HFF-Myc (cell line): Measurements from ENCODE around the gene MAGI1.
"Not testable (repeated sequence)": the region's sequence is repeated elsewhere in the genome, so short reads cannot be mapped to it uniquely, and the experiment has no call there.

Experiments
- DNase-seq: peaks from one replicate; pipeline ENCODE4 v3.0.0-alpha.2; 2011; ENCODE audit warnings: low read depth; ENCODE audit errors: extremely low read depth
- H3K4me3 ChIP-seq: replicated peaks from 2 replicates; pipeline ENCODE4 v1.5.1; 2011; ENCODE audit warnings: low read depth, mild to moderate bottlenecking, control low read depth, low read length
- TF ChIP-seq, protein P1 (sequence below): IDR thresholded peaks from 2 replicates; pipeline ENCODE4 v1.5.1; 2012; ENCODE audit warnings: mild to moderate bottlenecking, low read depth, low read length, control low read depth; ENCODE audit errors: missing control alignments

MAGI1 gene

DNA sequence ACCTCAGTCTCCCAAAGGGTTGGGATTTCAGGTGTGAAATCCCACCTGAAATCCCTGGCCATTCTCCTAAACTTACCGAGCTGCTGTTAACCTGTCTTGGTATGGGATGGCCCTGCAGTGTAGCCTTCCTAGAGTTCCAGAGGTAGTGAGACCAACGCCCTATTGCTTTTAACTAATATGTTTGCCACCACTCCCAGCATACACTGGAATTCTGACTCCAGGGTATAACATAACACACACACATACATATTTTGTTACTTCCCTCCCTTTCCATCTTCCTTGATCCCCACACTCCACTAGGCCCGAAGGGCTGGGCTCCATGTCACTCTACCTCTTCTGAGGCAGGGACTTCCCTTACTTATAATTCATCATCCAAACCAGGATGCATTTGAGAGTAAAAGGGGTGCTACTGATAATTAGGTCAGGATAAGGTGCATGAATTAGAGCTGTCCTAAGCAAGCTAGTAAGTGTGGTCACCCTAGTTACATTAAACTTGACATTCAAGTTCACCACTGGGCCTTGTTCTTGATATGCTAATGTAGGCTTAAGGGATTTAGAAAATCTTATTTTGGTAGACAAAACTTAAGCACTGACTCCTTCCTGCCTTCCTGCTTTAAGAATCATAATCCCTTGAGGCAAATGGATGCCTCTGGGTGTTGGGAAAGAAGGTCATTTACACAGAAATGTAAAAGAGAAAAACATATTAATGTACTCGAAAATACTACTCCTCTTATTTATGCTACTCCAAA, 317.6 kb downstream of the MAGI1 start:
- DNase-seq = no peak
- no peak overlapping the region for H3K4me3 ChIP-seq
- TF ChIP-seq, protein P1, sequence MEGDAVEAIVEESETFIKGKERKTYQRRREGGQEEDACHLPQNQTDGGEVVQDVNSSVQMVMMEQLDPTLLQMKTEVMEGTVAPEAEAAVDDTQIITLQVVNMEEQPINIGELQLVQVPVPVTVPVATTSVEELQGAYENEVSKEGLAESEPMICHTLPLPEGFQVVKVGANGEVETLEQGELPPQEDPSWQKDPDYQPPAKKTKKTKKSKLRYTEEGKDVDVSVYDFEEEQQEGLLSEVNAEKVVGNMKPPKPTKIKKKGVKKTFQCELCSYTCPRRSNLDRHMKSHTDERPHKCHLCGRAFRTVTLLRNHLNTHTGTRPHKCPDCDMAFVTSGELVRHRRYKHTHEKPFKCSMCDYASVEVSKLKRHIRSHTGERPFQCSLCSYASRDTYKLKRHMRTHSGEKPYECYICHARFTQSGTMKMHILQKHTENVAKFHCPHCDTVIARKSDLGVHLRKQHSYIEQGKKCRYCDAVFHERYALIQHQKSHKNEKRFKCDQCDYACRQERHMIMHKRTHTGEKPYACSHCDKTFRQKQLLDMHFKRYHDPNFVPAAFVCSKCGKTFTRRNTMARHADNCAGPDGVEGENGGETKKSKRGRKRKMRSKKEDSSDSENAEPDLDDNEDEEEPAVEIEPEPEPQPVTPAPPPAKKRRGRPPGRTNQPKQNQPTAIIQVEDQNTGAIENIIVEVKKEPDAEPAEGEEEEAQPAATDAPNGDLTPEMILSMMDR = no peak

DNA sequence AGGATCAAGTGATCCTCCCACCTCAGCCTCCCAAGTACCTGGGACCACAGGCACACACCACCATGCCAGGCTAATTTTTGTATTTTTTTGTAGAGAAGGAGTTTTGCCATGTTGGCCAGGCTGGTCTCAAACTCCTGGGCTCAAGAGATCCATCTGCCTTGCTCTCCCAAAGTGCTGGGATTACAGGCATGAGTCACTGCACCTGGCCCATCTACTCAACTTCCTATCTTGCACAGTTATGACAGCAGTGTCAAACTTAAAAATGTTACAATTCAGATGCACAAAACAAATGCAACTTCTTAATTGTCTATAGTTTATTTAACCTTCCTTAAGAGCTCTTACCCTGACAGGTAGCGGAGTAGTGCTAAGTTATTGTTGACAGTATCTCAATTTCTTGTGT, 319.1 kb downstream of the MAGI1 start:
- not testable (repeated sequence) for H3K4me3 ChIP-seq, DNase-seq

DNA sequence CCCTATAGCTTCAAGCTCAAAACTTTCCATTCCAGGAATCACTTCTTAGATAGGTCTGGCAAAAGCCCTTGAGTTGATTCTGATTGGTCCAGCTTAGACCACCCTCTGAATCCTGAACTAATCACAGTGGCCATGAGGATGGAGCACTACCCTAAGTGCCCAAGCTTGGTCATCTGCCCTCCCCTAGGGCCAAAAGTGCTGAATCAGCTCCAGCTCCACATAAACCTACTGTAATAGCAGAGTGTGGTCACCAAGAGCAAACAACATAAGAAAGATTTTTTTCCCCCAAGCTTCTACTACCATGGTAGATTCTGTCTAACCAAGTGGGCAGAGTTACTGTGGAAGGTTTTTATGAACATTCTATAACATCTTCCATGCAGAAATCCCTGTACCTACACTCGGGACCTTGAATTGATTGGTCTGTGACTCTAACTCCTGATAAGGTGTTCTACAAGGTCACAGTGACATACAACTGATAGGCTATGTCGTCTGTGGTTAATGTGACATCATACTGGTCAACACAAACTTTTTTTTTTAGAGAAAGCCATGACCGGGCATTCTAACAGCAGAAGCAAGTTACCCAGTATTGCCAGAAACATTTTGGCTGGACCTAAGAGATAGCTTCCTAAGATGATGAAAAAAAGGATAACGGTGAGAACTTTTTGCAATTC, 320.9 kb downstream of the MAGI1 start:
- TF ChIP-seq, protein P1 = no peak
- no peak overlapping the region for H3K4me3 ChIP-seq
- DNase-seq = no peak

DNA sequence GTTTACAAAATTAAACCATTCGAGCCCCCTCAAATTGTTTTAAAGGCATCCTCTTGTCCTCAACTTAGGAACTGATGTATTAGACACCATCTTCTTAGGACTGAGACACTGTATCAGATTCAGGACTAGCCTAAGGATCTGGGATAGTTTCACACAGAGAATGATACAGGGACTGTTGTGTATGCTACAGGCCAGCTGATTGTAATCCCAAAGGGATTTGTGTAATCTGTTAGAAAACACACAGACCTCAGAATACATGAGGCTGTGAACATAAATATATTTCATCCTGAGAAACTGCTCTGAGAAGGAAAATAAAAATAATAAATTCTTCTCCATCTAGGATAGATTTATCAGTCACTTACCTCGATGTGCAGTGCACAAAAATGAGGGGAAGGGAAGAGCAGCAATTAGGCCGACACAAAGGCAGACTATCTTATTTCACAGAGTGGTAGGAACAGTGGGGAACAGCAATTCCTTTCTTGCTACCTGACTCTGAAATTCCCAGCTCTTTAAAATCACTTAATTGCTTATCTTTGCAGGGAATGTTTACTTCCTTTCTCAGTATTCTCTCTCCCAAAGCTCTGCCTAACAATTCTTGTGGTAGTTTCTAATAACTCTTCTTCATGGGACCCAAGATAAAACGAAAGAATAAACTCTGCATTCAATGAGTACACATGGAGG, 322.5 kb downstream of the MAGI1 start:
- no peak for DNase-seq
- no peak overlapping the region for H3K4me3 ChIP-seq
- TF ChIP-seq, protein P1 = no peak

DNA sequence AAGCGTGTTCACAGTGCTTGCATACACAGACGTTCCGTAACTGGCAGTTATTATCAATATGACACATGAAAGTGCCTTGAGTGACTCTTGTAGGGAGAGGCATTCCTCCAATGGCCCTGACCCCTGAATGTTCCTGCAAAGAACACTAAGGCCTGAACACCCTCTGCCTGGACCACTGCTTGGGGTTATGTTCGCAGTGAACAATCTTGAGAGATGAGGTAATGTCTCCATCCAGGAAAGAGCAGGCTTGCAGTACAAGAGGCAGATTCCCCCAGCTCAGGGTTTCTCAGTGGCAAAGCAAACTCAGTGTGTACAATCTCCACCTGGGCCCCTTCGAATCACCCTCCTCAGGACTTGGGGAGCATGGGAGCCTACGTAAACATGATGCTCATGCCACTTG, 324.6 kb downstream of the MAGI1 start:
- no peak overlapping the region for H3K4me3 ChIP-seq
- TF ChIP-seq, protein P1 = no peak
- DNase-seq = no peak

DNA sequence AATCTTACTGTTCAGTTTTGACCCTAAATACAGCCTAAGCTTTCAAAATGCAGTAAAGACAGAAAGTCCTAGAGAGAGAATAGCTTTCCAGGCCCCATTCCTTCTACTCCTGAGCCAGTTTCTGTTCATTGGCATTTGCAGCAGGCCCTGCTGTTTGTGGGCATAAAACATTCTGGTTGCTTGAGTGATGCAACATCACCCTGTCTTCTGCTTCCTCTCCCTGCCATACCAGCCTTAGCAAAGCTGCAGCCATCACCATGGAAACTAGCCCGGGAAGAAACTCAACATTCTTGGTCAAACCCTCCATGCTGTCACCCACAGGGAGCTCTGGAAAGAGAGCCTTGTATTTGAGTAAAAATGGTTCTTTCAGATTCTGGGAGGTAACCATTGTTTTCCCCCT, 325.7 kb downstream of the MAGI1 start:
- TF ChIP-seq, protein P1 = no peak
- peak; percentile 29 for DNase-seq

DNA sequence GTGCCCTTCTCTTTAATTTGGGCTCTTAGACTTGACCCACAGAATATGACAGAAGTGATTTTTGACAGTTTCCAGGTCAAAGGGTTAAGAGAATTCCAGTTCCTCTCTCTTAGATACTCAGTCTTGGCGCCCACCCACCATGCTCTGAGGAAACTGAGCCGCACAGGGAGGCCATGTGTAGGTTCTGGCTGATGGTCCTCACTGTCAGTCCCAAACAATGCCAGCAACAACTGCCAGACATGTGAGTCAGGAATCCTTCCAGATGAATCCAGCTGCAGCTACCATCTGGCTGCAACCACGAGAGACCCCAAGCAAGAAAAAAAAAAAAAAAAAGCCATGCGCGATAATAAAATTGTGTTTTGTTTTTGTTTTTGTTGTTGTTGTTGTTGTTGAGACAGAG, 326.6 kb downstream of the MAGI1 start:
- TF ChIP-seq, protein P1 = no peak
- no peak for DNase-seq
- H3K4me3 ChIP-seq = no peak overlapping the region

More for the DNA sequence above, 325.7 kb downstream of the MAGI1 start:
- H3K4me3 ChIP-seq = no peak overlapping the region
